Loucy (cell line): ENCODE measurements around the gene KRT10.

Experiments
- CTCF ChIP-seq: fragments of 200-600 bp; sonication (generic); conservative IDR thresholded peaks from 2 replicates; pipeline ENCODE4 v1.5.1; 2014; ENCODE audit warnings: mild to moderate bottlenecking, antibody characterized with exemption, low read length
- EZH2phosphoT487 ChIP-seq: fragments of 200-600 bp; IDR thresholded peaks from 2 replicates; pipeline ENCODE4 v1.6.1; 2018; ENCODE audit warnings: antibody characterized with exemption, mild to moderate bottlenecking, moderate library complexity, borderline replicate concordance

DNA sequence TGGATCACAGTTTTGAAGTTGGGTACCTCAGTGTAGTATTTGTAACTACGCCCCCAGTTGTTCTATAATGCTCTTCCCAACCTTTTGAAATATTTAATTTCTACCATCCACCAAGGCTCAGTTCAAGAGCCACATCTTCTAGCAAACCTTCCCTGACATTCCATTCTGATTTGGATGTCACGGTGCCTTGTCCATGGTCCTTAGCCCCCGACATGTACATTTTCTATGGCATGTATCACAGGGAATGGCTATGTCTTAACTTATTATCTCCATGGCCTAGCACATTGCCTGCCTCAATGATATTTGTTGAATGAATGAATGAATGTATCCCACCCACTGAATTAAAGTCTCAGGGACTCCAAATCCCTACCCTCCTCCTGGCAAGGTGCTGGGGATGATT is 16.3 kb downstream of the KRT10 start:
- TF ChIP-seq CTCF (no peak), EZH2phosphoT487 (no peak)
